Upper lobe of right lung (tissue), 1 donor: ENCODE measurements around the gene C1GALT1C1L. TPM values are rescaled to one million over a fixed set of nuclear protein-coding genes. Genes with fewer than 3 reads are reported as not detected.
A peak's percentile ranks its signal among the peaks of the same experiment; 100 is the strongest.
"Not testable (repeated sequence)": the region's sequence is repeated elsewhere in the genome, so short reads cannot be mapped to it uniquely, and the experiment has no call there.

ENCODE experiments used
- ATAC-seq: fragments of 200-7000 bp; cut with Tn5 transposase; one replicate; pipeline ENCODE4 v1.9.1; 2020; ENCODE audit warnings: mild to moderate bottlenecking, moderate library complexity
- DNase-seq: peaks from one replicate; pipeline ENCODE4 v3.0.0-alpha.2; 2020
- H3K27ac ChIP-seq: fragments of 200-600 bp; one replicate; pipeline ENCODE4 v1.8.0; 2022
- H3K27me3 ChIP-seq: fragments of 200-600 bp; one replicate; pipeline ENCODE4 v1.8.0; 2022; ENCODE audit warnings: mild to moderate bottlenecking
- H3K36me3 ChIP-seq: fragments of 200-600 bp; one replicate; pipeline ENCODE4 v1.8.0; 2022
- H3K4me1 ChIP-seq: fragments of 200-600 bp; one replicate; pipeline ENCODE4 v1.8.0; 2022
- H3K4me3 ChIP-seq: fragments of 200-600 bp; one replicate; pipeline ENCODE4 v1.8.0; 2022; ENCODE audit warnings: mild to moderate bottlenecking
- H3K9me3 ChIP-seq: fragments of 200-600 bp; one replicate; pipeline ENCODE4 v1.8.0; 2022
- intact Hi-C: fragments of 100-400 bp; cut with DNase I; formaldehyde crosslinking; loops from one replicate; pipeline ENCODE4 v1.11.0; 2022
- total RNA-seq: library from RNA; stranded (reverse); fragmentation: NEBNext Ultra II Directional; extraction: Animal tissue kit (Norgen Biotek cat#: 25700); gene quantifications from one replicate; pipeline ENCODE4 v1.2.1, GENCODE V29; 2021
- TF ChIP-seq, protein P1 (sequence below): fragments of 200-600 bp; IDR thresholded peaks from one replicate; pipeline ENCODE4 v1.8.0; 2022; ENCODE audit warnings: antibody characterized with exemption
- donor health status: DM: no; HTN: yes; CAD: no; lungs with severe emphysema.

C1GALT1C1L gene
- total RNA-seq, 1 donor from 2014 or later: 0.35 TPM

DNA sequence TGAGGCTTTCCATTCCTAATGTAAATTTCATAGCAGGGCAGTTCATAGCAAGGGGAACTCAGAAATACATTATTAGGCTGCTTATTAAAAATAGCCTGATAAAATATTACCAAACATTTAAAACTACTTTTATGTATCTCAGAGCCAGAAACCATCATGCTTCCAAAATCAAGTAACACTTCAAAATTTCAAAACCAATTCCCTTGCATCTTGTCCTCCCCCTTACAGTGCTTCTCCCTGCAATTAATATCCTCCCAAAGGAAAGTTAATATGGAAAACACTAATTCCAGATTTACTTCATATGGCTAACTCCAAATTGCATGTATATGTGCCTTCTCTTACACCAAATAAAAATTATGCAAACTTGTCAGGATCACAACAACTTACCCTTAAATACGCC is 32.5 kb downstream of the C1GALT1C1L start:
- Histone ChIP-seq H3K4me1 (no peaks in the 10 kb centered on the region), H3K9me3 (no peaks in the 10 kb centered on the region), H3K27me3 (no peaks in the 10 kb centered on the region), H3K27ac (no peak overlapping the region), H3K36me3 (no peaks in the 10 kb centered on the region), H3K4me3 (no peak overlapping the region)
- TF ChIP-seq, protein P1, sequence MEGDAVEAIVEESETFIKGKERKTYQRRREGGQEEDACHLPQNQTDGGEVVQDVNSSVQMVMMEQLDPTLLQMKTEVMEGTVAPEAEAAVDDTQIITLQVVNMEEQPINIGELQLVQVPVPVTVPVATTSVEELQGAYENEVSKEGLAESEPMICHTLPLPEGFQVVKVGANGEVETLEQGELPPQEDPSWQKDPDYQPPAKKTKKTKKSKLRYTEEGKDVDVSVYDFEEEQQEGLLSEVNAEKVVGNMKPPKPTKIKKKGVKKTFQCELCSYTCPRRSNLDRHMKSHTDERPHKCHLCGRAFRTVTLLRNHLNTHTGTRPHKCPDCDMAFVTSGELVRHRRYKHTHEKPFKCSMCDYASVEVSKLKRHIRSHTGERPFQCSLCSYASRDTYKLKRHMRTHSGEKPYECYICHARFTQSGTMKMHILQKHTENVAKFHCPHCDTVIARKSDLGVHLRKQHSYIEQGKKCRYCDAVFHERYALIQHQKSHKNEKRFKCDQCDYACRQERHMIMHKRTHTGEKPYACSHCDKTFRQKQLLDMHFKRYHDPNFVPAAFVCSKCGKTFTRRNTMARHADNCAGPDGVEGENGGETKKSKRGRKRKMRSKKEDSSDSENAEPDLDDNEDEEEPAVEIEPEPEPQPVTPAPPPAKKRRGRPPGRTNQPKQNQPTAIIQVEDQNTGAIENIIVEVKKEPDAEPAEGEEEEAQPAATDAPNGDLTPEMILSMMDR: no peak
- DNase-seq (no peak), ATAC-seq (no peak)
- intact Hi-C loops: no loop called here

DNA sequence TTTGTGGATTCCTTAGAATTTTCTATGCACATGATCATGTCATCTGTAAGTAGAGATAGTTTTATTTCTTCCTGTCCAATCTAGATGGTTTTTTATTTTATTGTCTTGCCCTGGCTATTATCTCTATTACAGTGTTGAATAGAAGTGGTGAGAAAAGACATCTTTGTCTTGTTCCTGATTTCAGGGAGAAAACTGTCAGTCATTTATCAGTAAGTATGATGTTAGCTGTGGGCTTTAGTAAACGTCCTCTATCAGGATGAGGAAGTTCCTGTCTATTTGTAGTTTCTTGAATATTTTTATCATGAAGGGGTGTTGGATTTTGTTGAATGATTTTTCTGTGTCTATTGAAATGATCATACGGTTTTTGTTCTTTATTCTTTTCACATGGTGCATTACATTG is 33.9 kb downstream of the C1GALT1C1L start:
- intact Hi-C loops: no loop called here
- DNase-seq: no peak
- Histone ChIP-seq H3K9me3 (no peaks in the 10 kb centered on the region), H3K27me3 (no peaks in the 10 kb centered on the region), H3K4me1 (no peaks in the 10 kb centered on the region), H3K4me3 (no peak overlapping the region), H3K36me3 (no peaks in the 10 kb centered on the region), H3K27ac (no peak overlapping the region)
- no peak for ATAC-seq
- TF ChIP-seq, protein P1: no peak

DNA sequence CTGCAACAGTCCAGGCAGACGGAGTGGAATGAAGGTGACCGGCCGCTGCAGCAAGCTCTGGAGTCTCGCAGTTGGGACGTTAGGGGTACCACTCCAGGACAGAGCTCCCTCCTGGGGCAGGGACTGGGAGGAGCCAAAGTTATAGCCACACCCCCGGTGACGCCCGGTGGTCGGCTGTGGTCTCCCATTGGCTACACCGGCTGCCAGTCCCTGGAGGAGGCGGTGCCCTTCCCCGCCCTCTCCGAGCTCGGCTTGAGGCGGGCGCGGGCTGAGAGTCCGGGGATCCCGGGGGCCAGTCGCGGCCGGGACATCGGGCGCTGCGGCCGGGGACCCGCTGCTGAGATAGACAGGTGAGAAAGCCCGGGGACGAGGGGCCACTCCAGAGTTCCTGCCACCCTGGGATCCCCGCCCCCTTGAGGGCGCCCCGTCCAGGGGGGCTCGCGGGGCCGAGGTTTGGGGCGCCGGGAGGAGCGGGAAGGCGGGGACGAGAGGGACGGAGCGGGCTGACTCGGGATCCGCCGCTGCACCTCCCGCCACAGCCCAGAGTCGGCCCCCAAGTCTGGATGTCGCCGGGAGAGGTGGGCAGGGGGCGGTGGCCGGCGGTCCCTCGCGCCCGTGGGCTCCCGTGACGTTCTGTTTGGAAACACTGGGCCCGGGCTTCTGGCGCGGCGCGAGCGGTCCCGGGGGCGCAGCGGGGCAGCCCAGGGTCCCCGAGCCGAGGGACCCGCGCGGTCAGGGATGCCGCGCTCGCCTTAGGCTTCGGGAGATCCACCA is 39.0 kb downstream of the C1GALT1C1L start, which contains the start of gene PLEKHH2:
PLEKHH2 (plus strand) TSS at position 231 of the 774 bp plus-strand sequence. CDS start 7,414 bp downstream, outside the sequence.
- Histone ChIP-seq H3K27me3 (peaks cover 4% of the 10 kb centered on the region), H3K4me1 (no peaks in the 10 kb centered on the region), H3K27ac (peak within 1 kb of the TSS; percentile 74), H3K4me3 (peak within 1 kb of the TSS; percentile 75), H3K9me3 (no peaks in the 10 kb centered on the region), H3K36me3 (no peaks in the 10 kb centered on the region)
- intact Hi-C loops: no loop called here
- DNase-seq (peak; percentile 92), ATAC-seq (peak; percentile 100)
- TF ChIP-seq, protein P1: no peak

DNA sequence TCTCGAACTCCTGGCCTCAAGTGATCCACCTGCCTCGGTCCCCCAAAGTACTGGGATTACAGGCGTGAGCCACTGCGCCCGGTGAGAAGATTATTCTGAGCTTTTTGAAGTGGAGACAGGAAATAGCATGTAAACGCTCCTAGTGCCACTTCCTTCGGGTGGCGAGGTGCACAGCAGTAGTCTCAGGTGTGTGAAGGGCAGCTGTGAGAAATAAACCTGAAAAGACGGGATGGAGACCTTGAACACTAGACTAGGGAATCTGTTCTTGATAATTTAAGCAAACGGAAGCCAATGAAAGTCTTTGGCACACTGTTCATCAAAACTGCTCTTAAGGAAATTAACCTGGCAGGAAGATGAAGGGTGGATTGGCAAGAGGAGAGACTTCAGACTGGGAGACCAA is 39.6 kb downstream of the C1GALT1C1L start:
- Histone ChIP-seq H3K36me3 (no peaks in the 10 kb centered on the region), H3K27ac (no peak overlapping the region), H3K4me1 (no peaks in the 10 kb centered on the region), H3K4me3 (peak overlapping the region; percentile 75), H3K9me3 (no peaks in the 10 kb centered on the region), H3K27me3 (peaks cover 4% of the 10 kb centered on the region)
- TF ChIP-seq, protein P1: no peak
- intact Hi-C loops: no loop called here
- no peak for ATAC-seq
- DNase-seq: no peak

DNA sequence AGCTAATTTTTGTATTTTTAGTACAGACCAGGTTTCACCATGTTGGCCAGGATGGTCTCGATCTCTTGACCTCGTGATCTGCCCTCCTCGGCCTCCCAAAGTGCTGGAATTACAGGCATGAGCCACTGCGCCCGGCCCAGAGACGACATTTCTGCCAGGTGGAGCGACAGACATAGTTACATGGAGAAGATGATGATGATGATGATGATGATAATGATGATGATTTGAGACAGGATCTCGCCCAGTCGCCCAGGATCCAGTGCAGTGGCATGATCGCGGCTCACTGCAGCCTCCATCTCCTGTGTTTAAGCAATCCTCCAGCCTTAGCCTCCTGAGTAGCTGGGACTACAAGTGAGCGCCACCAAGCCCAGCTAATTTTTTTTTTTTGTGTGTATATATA is 40.1 kb downstream of the C1GALT1C1L start:
- H3K9me3 ChIP-seq, H3K36me3 ChIP-seq, intact Hi-C loops, H3K27me3 ChIP-seq, H3K4me3 ChIP-seq, DNase-seq, H3K27ac ChIP-seq, ATAC-seq, H3K4me1 ChIP-seq: not testable (repeated sequence)

DNA sequence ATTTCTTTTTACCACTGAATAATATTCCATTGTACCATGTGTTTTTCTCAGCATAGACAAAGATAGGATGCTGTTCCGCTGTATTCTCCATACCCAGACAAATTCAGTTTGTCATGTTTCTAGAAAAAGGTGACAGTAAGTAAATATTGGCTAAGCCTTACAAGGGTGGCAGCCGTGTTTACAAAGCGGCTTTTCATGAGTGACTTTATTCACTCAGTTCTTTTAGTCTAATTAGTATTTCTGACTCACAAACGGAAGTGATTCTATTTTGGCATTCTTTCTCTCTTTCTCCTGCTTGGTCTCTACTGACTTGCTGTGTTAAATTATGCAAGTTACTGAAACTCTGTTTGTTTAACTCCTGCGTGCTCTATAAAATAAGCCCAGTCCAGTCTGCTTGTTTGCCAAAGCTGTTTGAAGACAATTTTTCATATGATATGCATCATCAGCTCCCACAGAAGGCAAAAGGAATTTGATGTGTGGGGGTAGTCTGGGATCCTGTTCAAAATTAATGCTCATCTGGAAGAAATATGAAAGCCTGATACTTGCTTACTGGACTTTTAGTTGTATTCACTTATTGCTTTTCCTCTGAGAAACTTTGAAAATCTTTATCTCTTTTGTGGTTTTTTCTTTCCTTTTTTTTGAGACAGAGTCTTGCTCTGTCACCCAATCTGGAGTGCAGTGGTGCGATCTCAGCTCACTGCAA is 41.5 kb downstream of the C1GALT1C1L start:
- DNase-seq (no peak), ATAC-seq (no peak)
- no peak overlapping the region for H3K4me3 ChIP-seq
- H3K27me3 ChIP-seq: peaks cover 4% of the 10 kb centered on the region
- H3K4me1 ChIP-seq: no peaks in the 10 kb centered on the region
- intact Hi-C loops: no loop called here
- H3K27ac ChIP-seq: peak overlapping the region; percentile 49
- H3K36me3 ChIP-seq: no peaks in the 10 kb centered on the region
- no peaks in the 10 kb centered on the region for H3K9me3 ChIP-seq
- TF ChIP-seq, protein P1: no peak
